ENCODE data around the gene MTG2. TPM values are rescaled to one million over a fixed set of nuclear protein-coding genes. Genes with fewer than 3 reads are reported as not detected.

Gene MTG2
- total and polyA plus RNA-seq, 2 of the 13 experiments (the other 11 are each of a cell fraction or from before 2014, with no cell fraction given) = 20.4 to 37.8 TPM

GRCh38 chr20:62141397-62142251 is 41.2 kb upstream of the MTG2 start (continued):
- TF ChIP-seq ZNF407 (CRISPR knock-in tag; IDR thresholded peaks at IDR 0.05; ENCODE audit: not compliant biosample characterization) (no peak), SMAD9 (CRISPR knock-in tag; IDR thresholded peaks at IDR 0.05) (no peak), NFKB2 (CRISPR knock-in tag; IDR thresholded peaks at IDR 0.05; ENCODE audit: borderline replicate concordance) (no peak), STAT5B (CRISPR knock-in tag; IDR thresholded peaks at IDR 0.05) (no peak), XRCC5 (optimal IDR thresholded peaks at IDR 0.05; ENCODE audit: low read length) (peak; percentile 79), ZBTB7A (CRISPR knock-in tag; IDR thresholded peaks at IDR 0.05) (no peak), ZNF264 (CRISPR knock-in tag; IDR thresholded peaks at IDR 0.05) (no peak), MAX (IDR thresholded peaks at IDR 0.05) (peak; percentile 57), NR2F6 (IDR thresholded peaks at IDR 0.05) (peak; percentile 52; the same call in 1 of the 2 replicates), NR2F6 (CRISPR knock-in tag; IDR thresholded peaks at IDR 0.05) (no peak), ZNF589 (CRISPR knock-in tag; conservative IDR thresholded peaks at IDR 0.05) (peak; percentile 46; the same call in 1 of the 2 replicates), PHF20 (CRISPR knock-in tag; IDR thresholded peaks at IDR 0.05) (no peak), PPARG (CRISPR knock-in tag; conservative IDR thresholded peaks at IDR 0.05) (no peak), LCORL (IDR thresholded peaks at IDR 0.05) (no peak), LCORL (CRISPR knock-in tag; IDR thresholded peaks at IDR 0.05) (peak; percentile 33), ZNF235 (CRISPR knock-in tag; IDR thresholded peaks at IDR 0.05; ENCODE audit: borderline replicate concordance) (no peak), SALL1 (CRISPR knock-in tag; IDR thresholded peaks at IDR 0.05) (peak; percentile 38), LRRFIP1 (CRISPR knock-in tag; conservative IDR thresholded peaks at IDR 0.05) (no peak), CEBPG (CRISPR knock-in tag; IDR thresholded peaks at IDR 0.05) (no peak), ZNF34 (CRISPR knock-in tag; IDR thresholded peaks at IDR 0.05; ENCODE audit: borderline replicate concordance) (no peak), ARNT2 (CRISPR knock-in tag; IDR thresholded peaks at IDR 0.05; ENCODE audit: low read depth) (no peak), ZNF850 (CRISPR knock-in tag; conservative IDR thresholded peaks at IDR 0.05) (no peak)

Measured in HepG2 (cell line).